ENCODE data around the gene HIBADH. TPM values are rescaled to one million over a fixed set of nuclear protein-coding genes. Genes with fewer than 3 reads are reported as not detected.

HIBADH gene
- total RNA-seq, 4 donors from 2014 or later: 19.6 to 35.0 (median 30.5) TPM

- 55 to 66% methylated on average over 1 of the region's 1 CpG for WGBS, 2 donors
- TF ChIP-seq POLR2A (IDR thresholded peaks at IDR 0.05): no peak
- TF ChIP-seq, protein P1, sequence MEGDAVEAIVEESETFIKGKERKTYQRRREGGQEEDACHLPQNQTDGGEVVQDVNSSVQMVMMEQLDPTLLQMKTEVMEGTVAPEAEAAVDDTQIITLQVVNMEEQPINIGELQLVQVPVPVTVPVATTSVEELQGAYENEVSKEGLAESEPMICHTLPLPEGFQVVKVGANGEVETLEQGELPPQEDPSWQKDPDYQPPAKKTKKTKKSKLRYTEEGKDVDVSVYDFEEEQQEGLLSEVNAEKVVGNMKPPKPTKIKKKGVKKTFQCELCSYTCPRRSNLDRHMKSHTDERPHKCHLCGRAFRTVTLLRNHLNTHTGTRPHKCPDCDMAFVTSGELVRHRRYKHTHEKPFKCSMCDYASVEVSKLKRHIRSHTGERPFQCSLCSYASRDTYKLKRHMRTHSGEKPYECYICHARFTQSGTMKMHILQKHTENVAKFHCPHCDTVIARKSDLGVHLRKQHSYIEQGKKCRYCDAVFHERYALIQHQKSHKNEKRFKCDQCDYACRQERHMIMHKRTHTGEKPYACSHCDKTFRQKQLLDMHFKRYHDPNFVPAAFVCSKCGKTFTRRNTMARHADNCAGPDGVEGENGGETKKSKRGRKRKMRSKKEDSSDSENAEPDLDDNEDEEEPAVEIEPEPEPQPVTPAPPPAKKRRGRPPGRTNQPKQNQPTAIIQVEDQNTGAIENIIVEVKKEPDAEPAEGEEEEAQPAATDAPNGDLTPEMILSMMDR (IDR thresholded peaks at IDR 0.05): no peak
- no peak for DNase-seq (ENCODE audit: low spot score in 2 of 2)
- no peak overlapping the region for H3K4me3 ChIP-seq (ENCODE audit: low read depth, poor library complexity, severe bottlenecking)
- intact Hi-C loops (cut with DNase I; ENCODE audit: low total_unique reads): no loop called here
These were observed 53.7 kb downstream of the HIBADH start for GRCh38 chr7:27608776-27609495.

GRCh38 chr7:27607210-27607606, 55.5 kb downstream of the HIBADH start:
- TF ChIP-seq, protein P1 (IDR thresholded peaks at IDR 0.05): no peak
- TF ChIP-seq POLR2A (IDR thresholded peaks at IDR 0.05): no peak
- WGBS, 2 donors: 96 to 97% methylated on average over 11 of the region's 11 CpGs
- intact Hi-C loops (cut with DNase I; ENCODE audit: low total_unique reads): no loop called here
- no peak for DNase-seq (ENCODE audit: low spot score in 2 of 2)
- H3K4me3 ChIP-seq (ENCODE audit: low read depth, poor library complexity, severe bottlenecking): no peak overlapping the region

GRCh38 chr7:27606270-27607209, 56.1 kb downstream of the HIBADH start:
- no peak for TF ChIP-seq POLR2A (IDR thresholded peaks at IDR 0.05)
- TF ChIP-seq, protein P1 (IDR thresholded peaks at IDR 0.05): no peak
- intact Hi-C loops (cut with DNase I; ENCODE audit: low total_unique reads): no loop called here
- no peak for DNase-seq (ENCODE audit: low spot score in 2 of 2)
- H3K4me3 ChIP-seq (ENCODE audit: low read depth, poor library complexity, severe bottlenecking): no peak overlapping the region
- WGBS, 2 donors: 91 to 96% methylated on average over 4 of the region's 4 CpGs

GRCh38 chr7:27605689-27606269, 56.9 kb downstream of the HIBADH start:
- no peak overlapping the region for H3K4me3 ChIP-seq (ENCODE audit: low read depth, poor library complexity, severe bottlenecking)
- no peak for TF ChIP-seq POLR2A (IDR thresholded peaks at IDR 0.05)
- TF ChIP-seq, protein P1 (IDR thresholded peaks at IDR 0.05): no peak
- WGBS, 2 donors: 38 to 47% methylated on average over 2 of the region's 2 CpGs
- intact Hi-C loops (cut with DNase I; ENCODE audit: low total_unique reads): no loop called here
- no peak for DNase-seq (ENCODE audit: low spot score in 2 of 2)

GRCh38 chr7:27605283-27605682, 57.4 kb downstream of the HIBADH start:
- no peak overlapping the region for H3K4me3 ChIP-seq (ENCODE audit: low read depth, poor library complexity, severe bottlenecking)
- TF ChIP-seq, protein P1 (IDR thresholded peaks at IDR 0.05): no peak
- TF ChIP-seq POLR2A (IDR thresholded peaks at IDR 0.05): no peak
- intact Hi-C loops (cut with DNase I; ENCODE audit: low total_unique reads): no loop called here
- no peak for DNase-seq (ENCODE audit: low spot score in 2 of 2)
- WGBS, 2 donors: 81 to 90% methylated on average over 2 of the region's 2 CpGs
